GM12878 (cell line): ENCODE data around the gene SEL1L. TPM values are rescaled to one million over a fixed set of nuclear protein-coding genes. Genes with fewer than 3 reads are reported as not detected.
A peak's percentile ranks its signal among the peaks of the same experiment; 100 is the strongest.

Experiments
- ATAC-seq: fragments of 200-7000 bp; cut with Tn5 transposase; 3 replicates; pipeline ENCODE4 v1.9.1; 2020; ENCODE audit warnings: mild to moderate bottlenecking, moderate library complexity
- BruUV-seq: library from RNA; stranded (reverse); fragments of 400-500 nt; replicated peaks from 2 replicates; lab custom pipeline; 2021; lab: Mats Ljungman, UMichigan
- CTCF ChIA-PET: fragments of 300-600 bp; sonication (Branson Sonifier 250); formaldehyde crosslinking; extraction: SDS; loops from one replicate; lab custom pipeline; 2021; ENCODE audit warnings: inconsistent platforms; lab: Yijun Ruan, JAX
- POLR2A ChIA-PET: fragments of 350-600 bp; formaldehyde crosslinking; extraction: SDS; loops from one replicate; lab custom pipeline; 2021; ENCODE audit warnings: inconsistent platforms; lab: Charles Lee
- RAD21 ChIA-PET: fragments of 300-600 bp; sonication (Branson Sonifier 250); formaldehyde crosslinking; loops from one replicate; lab custom pipeline; 2023; ENCODE audit warnings: antibody characterized with exemption; ENCODE audit not compliant: unreplicated experiment; lab: Charles Lee
- SMC1A ChIA-PET: fragments of 300-600 bp; sonication (Branson Sonifier 250); formaldehyde crosslinking; loops from one replicate; lab custom pipeline; 2023; ENCODE audit not compliant: unreplicated experiment, uncharacterized antibody; lab: Charles Lee
- DNase-seq: peaks from one replicate; pipeline ENCODE4 v3.0.0-alpha.2; 2011; ENCODE audit warnings: low read depth, low spot score
- FAIRE-seq: peaks from 3 replicates; lab custom pipeline; 2011; peaks lifted over from hg19 to GRCh38; lab: Jason Lieb, UNC
- H2AFZ ChIP-seq: 2 replicates; pipeline ENCODE4 v1.6.0; 2011; ENCODE audit warnings: low read depth, low read length, control low read depth; ENCODE audit not compliant: control insufficient read depth
- H3K27ac ChIP-seq: 2 replicates; pipeline ENCODE4 v1.5.1; 2011; ENCODE audit warnings: control low read depth; ENCODE audit not compliant: control insufficient read depth, insufficient read depth
- H3K27me3 ChIP-seq, 2 experiments: replicated peaks in 1 of 2; 2 replicates each; pipeline versions ENCODE4 v1.6.0 to v1.6.1; 2011; ENCODE audit warnings: low read length in 1 of 2; ENCODE audit not compliant: control insufficient read depth in 2 of 2, insufficient read depth in 2 of 2
- H3K36me3 ChIP-seq, 2 experiments: 2 replicates each; pipeline ENCODE4 v1.5.1; 2011; ENCODE audit warnings: low read length in 1 of 2; ENCODE audit not compliant: control insufficient read depth in 2 of 2, insufficient read depth in 2 of 2
- H3K4me1 ChIP-seq: 2 replicates; pipeline ENCODE4 v1.6.1; 2011; ENCODE audit warnings: mild to moderate bottlenecking, low read length, moderate library complexity, mixed read lengths; ENCODE audit not compliant: control insufficient read depth, insufficient read depth
- H3K4me2 ChIP-seq: 2 replicates; pipeline ENCODE4 v1.6.0; 2011; ENCODE audit warnings: control low read depth; ENCODE audit not compliant: control insufficient read depth, insufficient read depth
- H3K4me3 ChIP-seq: fragments of 200-600 bp; sonication (generic); 2 replicates; pipeline ENCODE4 v1.5.1; 2016
- H3K79me2 ChIP-seq: 2 replicates; pipeline ENCODE4 v1.6.0; 2011; ENCODE audit warnings: low read length; ENCODE audit not compliant: control insufficient read depth, insufficient read depth
- H3K9ac ChIP-seq: 2 replicates; pipeline ENCODE4 v1.8.0; 2011; ENCODE audit warnings: low read length, control low read depth, mixed read lengths; ENCODE audit not compliant: control insufficient read depth, insufficient read depth
- H3K9me3 ChIP-seq: replicated peaks from 3 replicates; pipeline ENCODE4 v1.5.1; 2011; ENCODE audit warnings: mild to moderate bottlenecking, low read length; ENCODE audit not compliant: control insufficient read depth, insufficient read depth
- H4K20me1 ChIP-seq: 2 replicates; pipeline ENCODE4 v1.6.0; 2011; ENCODE audit not compliant: control insufficient read depth, insufficient read depth
- CBX5 ChIP-seq: sonication (generic); IDR thresholded peaks from 2 replicates; pipeline ENCODE4 v1.6.1; 2016; ENCODE audit warnings: low read depth, moderate library complexity, mild to moderate bottlenecking, inconsistent platforms
- CEBPZ ChIP-seq: fragments of 150-350 bp; IDR thresholded peaks from 2 replicates; pipeline ENCODE4 v1.6.1; 2016; ENCODE audit warnings: low read depth, low read length
- CHD1 ChIP-seq: IDR thresholded peaks from 2 replicates; pipeline ENCODE4 v1.6.1; 2012; ENCODE audit warnings: low read depth, low read length, improper control_type of control experiment
- CREM ChIP-seq: IDR thresholded peaks from 2 replicates; pipeline ENCODE4 v1.6.1; 2014; ENCODE audit warnings: antibody characterized with exemption, low read depth
- HSF1 ChIP-seq: fragments of 150-350 bp; IDR thresholded peaks from 2 replicates; pipeline ENCODE4 v1.6.1; 2014; ENCODE audit warnings: mild to moderate bottlenecking, low read depth, low read length
- IRF4 ChIP-seq: IDR thresholded peaks from 2 replicates; pipeline ENCODE4 v1.6.1; 2011; ENCODE audit warnings: low read depth, low read length
- JUNB ChIP-seq: IDR thresholded peaks from 2 replicates; pipeline ENCODE4 v1.6.1; 2016; ENCODE audit warnings: antibody characterized with exemption, mild to moderate bottlenecking
- MEF2A ChIP-seq: IDR thresholded peaks from 2 replicates; pipeline ENCODE4 v1.6.1; 2011; ENCODE audit warnings: low read depth, mild to moderate bottlenecking, low read length, moderate library complexity; ENCODE audit not compliant: insufficient read depth
- POLR2A ChIP-seq: IDR thresholded peaks from 2 replicates; pipeline ENCODE4 v1.6.1; 2011; ENCODE audit warnings: low read depth, mild to moderate bottlenecking, low read length
- SMARCA5 ChIP-seq: fragments of 450-650 bp; IDR thresholded peaks from 2 replicates; pipeline ENCODE4 v1.6.1; 2017; ENCODE audit warnings: mild to moderate bottlenecking
- STAT1 ChIP-seq: fragments of 450-650 bp; conservative IDR thresholded peaks from 2 replicates; pipeline ENCODE4 v1.6.1; 2014; ENCODE audit warnings: antibody characterized with exemption, mild to moderate bottlenecking
- SUPT20H ChIP-seq: IDR thresholded peaks from 2 replicates; pipeline ENCODE4 v1.6.1; 2011; ENCODE audit warnings: low read depth, mild to moderate bottlenecking, low read length, moderate library complexity, borderline replicate concordance; ENCODE audit not compliant: control insufficient read depth
- ZNF24 ChIP-seq: fragments of 450-650 bp; IDR thresholded peaks from 2 replicates; pipeline ENCODE4 v1.6.1; 2017; ENCODE audit warnings: antibody characterized with exemption, mild to moderate bottlenecking
- WGBS: methylation state at CpG from one replicate; pipeline ENCODE4 v1.1.6; 2016; ENCODE audit warnings: low lambda C conversion rate; ENCODE audit not compliant: insufficient replicate concordance, insufficient coverage; ENCODE audit errors: missing lambda C conversion rate; 5-methylcytosine and 5-hydroxymethylcytosine counted together
- in situ Hi-C: fragments of 300-500 bp; cut with MboI; formaldehyde crosslinking; loops from 9 replicates; pipeline ENCODE4 v1.14.3; 2018; ENCODE audit warnings: mixed read lengths
- intact Hi-C: fragments of 100-400 bp; cut with micrococcal nuclease; formaldehyde crosslinking; loops from one replicate; pipeline ENCODE4 v1.14.2; 2022; ENCODE audit not compliant: unreplicated experiment
- polyA plus RNA-seq, 11 experiments: library from polyadenylated mRNA; depleted of rRNA in 4 of 11; unstranded in 6 of 11; stranded (reverse) in 5 of 11; fragments of >200 nt; fragmentation: Nextera tagmentation in 4 of 11; fragmentation: Illumina TruSeq in 1 of 11; extraction: Ambion mirVana in 4 of 11; extraction: Trizol in 1 of 11; gene quantifications; 1 replicate in 1 of 11; 2 replicates in 10 of 11; pipeline versions ENCODE4 v1.2.1 to v1.2.3, GENCODE V29; 2011 to 2016; ENCODE audit warnings: inconsistent platforms in 2 of 11, missing spikeins in 2 of 11, low read depth in 1 of 11
- total RNA-seq, 4 experiments: library from RNA; depleted of rRNA in 3 of 4; stranded (reverse); fragments of >200 nt in 3 of 4; fragmentation: Illumina TruSeq in 1 of 4; extraction: Trizol in 1 of 4; gene quantifications; 2 replicates each; pipeline versions ENCODE4 v1.2.1 to v1.2.3, GENCODE V29; 2013 to 2021

The SEL1L gene
- total and polyA plus RNA-seq, 10 of the 15 experiments (the other 5 are each of a cell fraction or from before 2014, with no cell fraction given), result 13.4 to 57.2 (median 31.7) TPM

GRCh38 chr14:81523616-81524015, 10.0 kb downstream of the SEL1L start:
- POLR2A ChIA-PET, result interaction anchor here (1.2 to 2.3 kb wide), 3 partner anchors 8 to 39 kb away, joined by 3 to 9 read pairs (median 7); partner anchors contain the start of gene SEL1L
- Histone ChIP-seq H3K4me2 (no peak overlapping the region), H2AFZ (no peak overlapping the region), H3K27ac (no peak overlapping the region), H4K20me1 (no peaks in the 10 kb centered on the region), H3K4me3 (no peak overlapping the region), H3K9me3 (no peaks in the 10 kb centered on the region), H3K79me2 (peaks cover 9% of the 10 kb centered on the region), H3K4me1 (no peaks in the 10 kb centered on the region), H3K27me3 (no peaks in the 10 kb centered on the region), H3K36me3 (peaks cover 0 to 31% of the 10 kb centered on the region in 2 experiments), H3K9ac (no peak overlapping the region)
- DNase-seq (no peak), ATAC-seq (peak; percentile 85), FAIRE-seq (no peak)
- WGBS, result 94% methylated on average over 2 of the region's 2 CpGs
- intact Hi-C loops (no loop called here), in situ Hi-C loops (no loop called here)
- BruUV-seq, result no TSS peak
- RAD21 ChIA-PET, result interaction anchor here (2.4 kb wide), 1 partner anchor 10 kb away, joined by 6 read pairs; the partner anchor contains the start of gene SEL1L
- TF ChIP-seq CREM (no peak), JUNB (peak; percentile 31), SUPT20H (no peak)
- CTCF ChIA-PET, result interaction anchor here (1.6 kb wide), 1 partner anchor 10 kb away, joined by 7 read pairs; the partner anchor contains the start of gene SEL1L
- SMC1A ChIA-PET, result interaction anchor here (1.0 to 1.3 kb wide), 4 partner anchors 10 to 254 kb away, joined by 3 read pairs; no protein-coding TSS in a partner anchor

GRCh38 chr14:81523016-81523415, 10.6 kb downstream of the SEL1L start:
- H3K9me3 ChIP-seq, result no peaks in the 10 kb centered on the region
- RAD21 ChIA-PET, result interaction anchor here (2.4 kb wide), 1 partner anchor 11 kb away, joined by 6 read pairs; the partner anchor contains the start of gene SEL1L
- in situ Hi-C loops, result no loop called here
- TF ChIP-seq STAT1 (no peak), HSF1 (no peak), CHD1 (no peak), SMARCA5 (no peak), CBX5 (no peak), IRF4 (no peak), MEF2A (no peak), CEBPZ (no peak), POLR2A (no peak), ZNF24 (no peak)
- CTCF ChIA-PET, result interaction anchor here (1.2 to 1.6 kb wide), 2 partner anchors 10 to 58 kb away, joined by 4 to 7 read pairs; partner anchors contain the start of gene SEL1L
- intact Hi-C loops, result no loop called here
- H3K4me1 ChIP-seq, result no peaks in the 10 kb centered on the region
- no peaks in the 10 kb centered on the region for H4K20me1 ChIP-seq
- no peak overlapping the region for H3K27ac ChIP-seq
- SMC1A ChIA-PET, result interaction anchor here (1.1 kb wide), 2 partner anchors 11 to 254 kb away, joined by 3 read pairs; no protein-coding TSS in a partner anchor
- H3K4me2 ChIP-seq, result no peak overlapping the region
- no peak for FAIRE-seq
- no peak for DNase-seq
- H3K9ac ChIP-seq, result no peak overlapping the region
- no peak overlapping the region for H2AFZ ChIP-seq
- H3K36me3 ChIP-seq, result peaks cover 0 to 31% of the 10 kb centered on the region in 2 experiments
- no peaks in the 10 kb centered on the region for H3K27me3 ChIP-seq
- peaks cover 4% of the 10 kb centered on the region for H3K79me2 ChIP-seq
- WGBS, result 99% methylated on average over 4 of the region's 4 CpGs
- no TSS peak for BruUV-seq
- no peak for ATAC-seq
- no peak overlapping the region for H3K4me3 ChIP-seq
- POLR2A ChIA-PET, result interaction anchor here (1.2 to 2.3 kb wide), 3 partner anchors 9 to 39 kb away, joined by 3 to 9 read pairs (median 7); partner anchors contain the start of gene SEL1L
